Neural crest cell (in vitro differentiated cells): ENCODE measurements around the gene ATCAY. TPM values are rescaled to one million over a fixed set of nuclear protein-coding genes. Genes with fewer than 3 reads are reported as not detected.

Source experiments
- DNase-seq: peaks from one replicate; pipeline ENCODE4 v3.0.0; 2021; ENCODE audit warnings: low read depth, mixed read lengths, low spot score
- H3K27ac Mint-ChIP-seq: one replicate; pipeline ENCODE4 v1.8.0; 2021; ENCODE audit warnings: mild to moderate bottlenecking, mixed read lengths; ENCODE audit not compliant: unreplicated experiment
- H3K27me3 Mint-ChIP-seq: 2 replicates; pipeline ENCODE4 v1.8.0; 2021; ENCODE audit warnings: low read depth, mild to moderate bottlenecking, mixed read lengths
- H3K36me3 Mint-ChIP-seq: 2 replicates; pipeline ENCODE4 v1.8.0; 2021; ENCODE audit warnings: low read depth, mild to moderate bottlenecking, mixed read lengths
- H3K4me1 Mint-ChIP-seq: 2 replicates; pipeline ENCODE4 v1.8.0; 2021; ENCODE audit warnings: mixed read lengths
- H3K4me3 Mint-ChIP-seq: one replicate; pipeline ENCODE4 v1.8.0; 2021; ENCODE audit warnings: mild to moderate bottlenecking, mixed read lengths
- H3K9me3 Mint-ChIP-seq: 2 replicates; pipeline ENCODE4 v1.8.0; 2021; ENCODE audit warnings: mixed read lengths
- CTCF ChIP-seq: fragments of 200-600 bp; sonication (generic); conservative IDR thresholded peaks from 2 replicates; pipeline ENCODE4 v1.5.0; 2021; ENCODE audit warnings: antibody characterized with exemption, mild to moderate bottlenecking
- total RNA-seq: library from RNA; stranded (reverse); gene quantifications from 2 replicates; pipeline ENCODE4 v1.2.1, GENCODE V29; 2021

Gene ATCAY
- total RNA-seq, 1 donor from 2014 or later = 14.2 TPM

GRCh38 chr19:3919793-3920192 is 39.3 kb downstream of the ATCAY start:
- TF ChIP-seq CTCF = no peak
- no peaks in the 10 kb centered on the region for H3K4me1 Mint-ChIP-seq
- H3K27me3 Mint-ChIP-seq = no peaks in the 10 kb centered on the region
- H3K9me3 Mint-ChIP-seq = peaks cover 9% of the 10 kb centered on the region
- H3K36me3 Mint-ChIP-seq = peaks cover 12% of the 10 kb centered on the region
- no peak for DNase-seq
- H3K27ac Mint-ChIP-seq = no peak overlapping the region
- no peak overlapping the region for H3K4me3 Mint-ChIP-seq

GRCh38 chr19:3923096-3923758 is 42.7 kb downstream of the ATCAY start:
- peaks cover 6% of the 10 kb centered on the region for H3K9me3 Mint-ChIP-seq
- peaks cover 12% of the 10 kb centered on the region for H3K36me3 Mint-ChIP-seq
- no peak overlapping the region for H3K4me3 Mint-ChIP-seq
- TF ChIP-seq CTCF = no peak
- DNase-seq = no peak
- no peak overlapping the region for H3K27ac Mint-ChIP-seq
- no peaks in the 10 kb centered on the region for H3K27me3 Mint-ChIP-seq
- no peaks in the 10 kb centered on the region for H3K4me1 Mint-ChIP-seq

- Mint-ChIP-seq H3K27ac (no peak overlapping the region), H3K36me3 (peaks cover 12% of the 10 kb centered on the region), H3K9me3 (peaks cover 6% of the 10 kb centered on the region), H3K27me3 (no peaks in the 10 kb centered on the region), H3K4me3 (no peak overlapping the region), H3K4me1 (no peaks in the 10 kb centered on the region)
- TF ChIP-seq CTCF = no peak
- no peak for DNase-seq
Observed at GRCh38 chr19:3923912-3924311, 43.4 kb downstream of the ATCAY start.

- Mint-ChIP-seq H3K4me3 (no peak overlapping the region), H3K9me3 (no peaks in the 10 kb centered on the region), H3K4me1 (no peaks in the 10 kb centered on the region), H3K27me3 (peaks cover 34% of the 10 kb centered on the region), H3K27ac (no peak overlapping the region), H3K36me3 (no peaks in the 10 kb centered on the region)
- no peak for TF ChIP-seq CTCF
- DNase-seq = no peak
Observed at GRCh38 chr19:3931041-3931440, 50.6 kb downstream of the ATCAY start.

- Mint-ChIP-seq H3K27ac (no peak within 1 kb of the TSS), H3K4me1 (no peaks in the 10 kb centered on the region), H3K9me3 (no peaks in the 10 kb centered on the region), H3K36me3 (no peaks in the 10 kb centered on the region), H3K4me3 (no peak within 1 kb of the TSS), H3K27me3 (peaks cover 34% of the 10 kb centered on the region)
- DNase-seq = no peak
- TF ChIP-seq CTCF = no peak
Observed at GRCh38 chr19:3932931-3933810, 52.7 kb downstream of the ATCAY start, which contains the start of gene NMRK2. NMRK2 (plus strand) TSS chr19:3933069; CDS start chr19:3933672, 603 bp downstream.
